Loucy (cell line): ENCODE results near the gene CD74.

Experiments
- H2AFZ ChIP-seq: fragments of 200-600 bp; sonication (generic); 2 replicates; pipeline ENCODE4 v1.6.0; 2016; ENCODE audit warnings: antibody characterized with exemption, mild to moderate bottlenecking, low read length, moderate library complexity
- H3F3A ChIP-seq: fragments of 200-600 bp; 2 replicates; pipeline ENCODE4 v1.6.0; 2016; ENCODE audit warnings: antibody characterized with exemption, low read depth, mild to moderate bottlenecking
- H3K27me3 ChIP-seq: fragments of 200-600 bp; sonication (generic); 2 replicates; pipeline ENCODE4 v1.6.1; 2014; ENCODE audit warnings: low read length, mild to moderate bottlenecking; ENCODE audit not compliant: insufficient read depth, poor library complexity, severe bottlenecking
- H3K36me3 ChIP-seq: fragments of 200-600 bp; sonication (generic); 2 replicates; pipeline ENCODE4 v1.6.1; 2016; ENCODE audit warnings: low read length; ENCODE audit not compliant: insufficient read depth
- H3K4me1 ChIP-seq: fragments of 200-600 bp; sonication (generic); 2 replicates; pipeline ENCODE4 v1.5.1; 2014; ENCODE audit warnings: low read length, mild to moderate bottlenecking; ENCODE audit not compliant: insufficient read depth, poor library complexity, severe bottlenecking
- H3K4me2 ChIP-seq: fragments of 200-600 bp; sonication (generic); 2 replicates; pipeline ENCODE4 v1.6.0; 2014; ENCODE audit warnings: antibody characterized with exemption, low read length, low read depth, mild to moderate bottlenecking; ENCODE audit not compliant: poor library complexity, severe bottlenecking
- H3K4me3 ChIP-seq: fragments of 200-600 bp; sonication (generic); 2 replicates; pipeline ENCODE4 v1.5.1; 2014; ENCODE audit warnings: low read length, mild to moderate bottlenecking, mixed read lengths; ENCODE audit not compliant: poor library complexity, severe bottlenecking
- H3K79me2 ChIP-seq: fragments of 200-600 bp; sonication (generic); 2 replicates; pipeline ENCODE4 v1.6.1; 2014; ENCODE audit warnings: low read length; ENCODE audit not compliant: insufficient read depth
- H3K9ac ChIP-seq: fragments of 200-600 bp; sonication (generic); 2 replicates; pipeline ENCODE4 v1.6.0; 2014; ENCODE audit warnings: mild to moderate bottlenecking, low read depth, low read length, moderate library complexity; ENCODE audit not compliant: poor library complexity, severe bottlenecking
- H3K9me2 ChIP-seq: fragments of 200-600 bp; sonication (generic); replicated peaks from 2 replicates; pipeline ENCODE4 v1.6.1; 2016; ENCODE audit warnings: low read depth, low read length, mixed read lengths
- H3K9me3 ChIP-seq: fragments of 200-600 bp; sonication (generic); 2 replicates; pipeline ENCODE4 v1.6.1; 2014; ENCODE audit warnings: mild to moderate bottlenecking, antibody characterized with exemption, low read length, low read depth; ENCODE audit not compliant: insufficient read depth
- H4K20me1 ChIP-seq: fragments of 200-600 bp; sonication (generic); 2 replicates; pipeline ENCODE4 v1.6.0; 2014; ENCODE audit warnings: antibody characterized with exemption, low read length, mild to moderate bottlenecking; ENCODE audit not compliant: insufficient read depth, poor library complexity, severe bottlenecking
- EZH2phosphoT487 ChIP-seq: fragments of 200-600 bp; IDR thresholded peaks from 2 replicates; pipeline ENCODE4 v1.6.1; 2018; ENCODE audit warnings: antibody characterized with exemption, mild to moderate bottlenecking, moderate library complexity, borderline replicate concordance
- TF ChIP-seq, protein P1 (sequence below): fragments of 200-600 bp; sonication (generic); conservative IDR thresholded peaks from 2 replicates; pipeline ENCODE4 v1.5.1; 2014; ENCODE audit warnings: mild to moderate bottlenecking, antibody characterized with exemption, low read length

Gene CD74

DNA sequence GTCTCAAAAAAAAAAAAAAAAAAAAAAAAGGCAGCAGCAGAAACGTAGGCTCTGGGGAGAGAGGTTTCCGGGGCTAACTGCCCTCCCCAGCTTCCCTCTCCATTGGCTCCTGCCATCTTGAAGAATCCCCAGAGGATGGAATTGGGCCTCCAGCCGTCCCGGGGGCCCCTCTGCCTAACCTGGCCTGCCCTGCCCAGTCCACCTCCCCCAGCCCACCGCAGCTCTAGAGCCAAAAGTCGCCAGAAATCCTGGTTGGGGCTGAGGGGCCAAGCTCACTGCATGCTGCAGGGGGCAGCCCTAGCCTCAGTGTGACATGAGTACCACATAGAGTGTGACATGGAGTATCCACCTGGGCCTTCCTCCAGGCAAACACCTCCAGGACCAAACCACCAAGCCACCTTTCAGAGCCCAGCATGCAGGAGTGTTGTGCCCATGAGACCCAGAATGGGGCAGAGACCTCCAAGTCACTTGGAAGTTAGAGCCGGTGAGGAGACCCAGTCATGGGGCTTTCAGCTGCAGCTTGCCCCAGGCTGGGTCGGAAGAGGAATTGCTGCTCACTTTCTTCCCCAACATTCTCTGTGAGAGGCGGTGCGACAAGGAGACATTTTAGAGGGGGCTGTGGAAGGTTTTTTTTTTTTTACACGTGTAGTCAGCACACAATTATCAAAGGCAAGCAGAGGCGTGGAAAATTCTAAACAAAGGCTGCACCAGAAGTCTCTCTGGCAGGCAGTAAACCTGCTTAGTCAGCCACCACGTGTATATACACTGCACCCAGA is 17.6 kb downstream of the CD74 start:
- Histone ChIP-seq H3K4me3 (no peak overlapping the region), H3K27me3 (no peaks in the 10 kb centered on the region), H3K9me3 (no peaks in the 10 kb centered on the region), H2AFZ (no peak overlapping the region), H3K4me2 (no peak overlapping the region), H4K20me1 (no peaks in the 10 kb centered on the region), H3K79me2 (no peaks in the 10 kb centered on the region), H3K36me3 (peaks cover 97% of the 10 kb centered on the region), H3K9ac (no peak overlapping the region), H3F3A (no peaks in the 10 kb centered on the region; the same call in 1 of the 2 replicates), H3K4me1 (no peaks in the 10 kb centered on the region), H3K9me2 (no peaks in the 10 kb centered on the region)
- TF ChIP-seq, protein P1, sequence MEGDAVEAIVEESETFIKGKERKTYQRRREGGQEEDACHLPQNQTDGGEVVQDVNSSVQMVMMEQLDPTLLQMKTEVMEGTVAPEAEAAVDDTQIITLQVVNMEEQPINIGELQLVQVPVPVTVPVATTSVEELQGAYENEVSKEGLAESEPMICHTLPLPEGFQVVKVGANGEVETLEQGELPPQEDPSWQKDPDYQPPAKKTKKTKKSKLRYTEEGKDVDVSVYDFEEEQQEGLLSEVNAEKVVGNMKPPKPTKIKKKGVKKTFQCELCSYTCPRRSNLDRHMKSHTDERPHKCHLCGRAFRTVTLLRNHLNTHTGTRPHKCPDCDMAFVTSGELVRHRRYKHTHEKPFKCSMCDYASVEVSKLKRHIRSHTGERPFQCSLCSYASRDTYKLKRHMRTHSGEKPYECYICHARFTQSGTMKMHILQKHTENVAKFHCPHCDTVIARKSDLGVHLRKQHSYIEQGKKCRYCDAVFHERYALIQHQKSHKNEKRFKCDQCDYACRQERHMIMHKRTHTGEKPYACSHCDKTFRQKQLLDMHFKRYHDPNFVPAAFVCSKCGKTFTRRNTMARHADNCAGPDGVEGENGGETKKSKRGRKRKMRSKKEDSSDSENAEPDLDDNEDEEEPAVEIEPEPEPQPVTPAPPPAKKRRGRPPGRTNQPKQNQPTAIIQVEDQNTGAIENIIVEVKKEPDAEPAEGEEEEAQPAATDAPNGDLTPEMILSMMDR: no peak
- no peak for TF ChIP-seq EZH2phosphoT487

DNA sequence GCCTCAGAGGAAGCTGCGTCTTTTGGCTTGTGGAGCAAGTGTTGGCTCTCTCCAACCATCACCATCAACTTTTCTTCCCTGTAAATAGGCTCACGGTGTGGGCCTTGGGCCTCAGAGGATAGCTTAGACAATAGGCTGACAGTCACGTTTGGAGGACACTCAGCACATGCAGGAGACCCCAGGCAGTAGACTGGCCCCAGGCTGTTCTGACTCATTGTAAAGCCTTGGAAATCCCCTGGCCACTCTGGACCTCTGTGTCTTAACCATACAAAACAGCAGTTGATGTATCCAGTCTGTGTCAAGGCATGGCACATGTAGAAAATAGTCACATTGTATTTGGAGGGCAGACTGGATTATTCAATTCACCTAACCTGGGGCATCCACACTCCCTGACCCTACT is 18.6 kb downstream of the CD74 start:
- Histone ChIP-seq H3K4me2 (no peak overlapping the region), H3F3A (no peaks in the 10 kb centered on the region), H3K9ac (no peak overlapping the region), H2AFZ (no peak overlapping the region), H3K4me3 (no peak overlapping the region), H3K36me3 (peaks cover 97% of the 10 kb centered on the region), H3K27me3 (no peaks in the 10 kb centered on the region), H3K4me1 (no peaks in the 10 kb centered on the region), H3K9me2 (no peaks in the 10 kb centered on the region), H4K20me1 (no peaks in the 10 kb centered on the region), H3K79me2 (no peaks in the 10 kb centered on the region), H3K9me3 (no peaks in the 10 kb centered on the region)
- TF ChIP-seq, protein P1: no peak
- no peak for TF ChIP-seq EZH2phosphoT487

DNA sequence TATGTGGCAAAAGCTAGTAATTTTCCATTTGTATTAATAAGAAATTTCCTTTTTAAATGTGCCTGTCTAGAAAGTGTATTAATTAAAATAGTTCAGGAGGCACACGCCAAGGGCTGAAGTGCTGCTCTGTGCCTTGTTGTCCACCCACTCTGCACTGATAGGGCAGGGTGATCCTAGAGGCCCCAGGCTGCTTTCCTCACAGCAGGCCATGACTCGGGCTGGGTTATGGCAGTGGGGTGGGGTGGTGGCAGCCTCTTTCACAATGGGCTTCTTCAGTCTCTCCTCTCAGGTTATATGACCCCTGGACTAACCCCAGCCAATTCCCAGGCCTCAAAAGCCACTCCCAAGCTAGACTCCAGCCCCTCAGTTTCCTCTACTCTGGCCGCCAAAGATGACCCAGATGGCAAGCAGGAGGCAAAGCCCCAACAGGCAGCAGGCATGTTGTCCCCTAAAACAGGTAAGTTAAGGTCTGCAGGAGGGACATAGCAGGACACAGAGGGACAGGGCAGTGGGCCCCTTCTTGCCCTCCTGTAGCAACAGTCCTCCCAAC is 19.5 kb downstream of the CD74 start:
- Histone ChIP-seq H2AFZ (no peak overlapping the region), H3K4me3 (no peak overlapping the region), H4K20me1 (no peaks in the 10 kb centered on the region), H3K79me2 (no peaks in the 10 kb centered on the region), H3K27me3 (no peaks in the 10 kb centered on the region), H3K9me3 (no peaks in the 10 kb centered on the region), H3K4me1 (no peaks in the 10 kb centered on the region), H3K9me2 (no peaks in the 10 kb centered on the region), H3K4me2 (no peak overlapping the region), H3K36me3 (peaks cover 97% of the 10 kb centered on the region), H3F3A (no peaks in the 10 kb centered on the region), H3K9ac (no peak overlapping the region)
- TF ChIP-seq, protein P1: no peak
- no peak for TF ChIP-seq EZH2phosphoT487
